Heart right ventricle (tissue), 16 donors: ENCODE data around the gene GRIK3. TPM values are rescaled to one million over a fixed set of nuclear protein-coding genes. Genes with fewer than 3 reads are reported as not detected.

Experiments used
- ATAC-seq, 8 donors: fragments of 200-7000 bp; cut with Tn5 transposase; one replicate each; pipeline ENCODE4 v1.9.1; 2020; ENCODE audit warnings: mild to moderate bottlenecking in 8 of 8, moderate library complexity in 8 of 8, moderate number of reproducible peaks in 1 of 8
- DNase-seq, 2 donors: peaks; one replicate each; pipeline ENCODE4 v3.0.0-alpha.2; 2020
- H3K27ac ChIP-seq, 10 donors: fragments of 200-600 bp; sonication (generic) in 2 of 10; one replicate each; pipeline versions ENCODE4 v1.5.0 to v1.8.0; 2020 to 2022; ENCODE audit warnings: mild to moderate bottlenecking in 3 of 10
- H3K27me3 ChIP-seq, 7 donors: fragments of 200-600 bp; one replicate each; pipeline ENCODE4 v1.8.0; 2021 to 2022; ENCODE audit warnings: mild to moderate bottlenecking in 2 of 7
- H3K36me3 ChIP-seq, 9 donors: fragments of 200-600 bp; sonication (generic) in 1 of 9; one replicate each; pipeline versions ENCODE4 v1.5.0 to v1.8.0; 2020 to 2022; ENCODE audit warnings: mild to moderate bottlenecking in 2 of 9
- H3K4me1 ChIP-seq, 9 donors: fragments of 200-600 bp; sonication (generic) in 1 of 9; one replicate each; pipeline versions ENCODE4 v1.5.0 to v1.8.0; 2020 to 2022; ENCODE audit warnings: mild to moderate bottlenecking in 4 of 9
- H3K4me3 ChIP-seq, 10 donors: fragments of 200-600 bp; sonication (generic) in 2 of 10; one replicate each; pipeline versions ENCODE4 v1.5.0 to v1.8.0; 2020 to 2022; ENCODE audit warnings: mild to moderate bottlenecking in 7 of 10, moderate library complexity in 2 of 10
- H3K9me3 ChIP-seq, 11 donors: fragments of 200-600 bp in 10 of 11; sonication (generic) in 2 of 11; one replicate each; pipeline versions ENCODE4 v1.5.0 to v1.8.0; 2013 to 2022; ENCODE audit warnings: mild to moderate bottlenecking in 2 of 11, control low read depth in 1 of 11, moderate library complexity in 1 of 11
- CTCF ChIP-seq, 9 donors: fragments of 200-600 bp; sonication (generic) in 2 of 9; IDR thresholded peaks; one replicate each; pipeline versions ENCODE4 v1.5.0 to v1.8.0; 2021 to 2022; ENCODE audit warnings: antibody characterized with exemption in 9 of 9, mild to moderate bottlenecking in 5 of 9, moderate library complexity in 1 of 9
- WGBS, 2 donors: extraction: QIAGEN DNeasy Blood & Tissue Kit; methylation state at CpG; one replicate each; pipeline ENCODE4 v1.1.7; 2013; ENCODE audit warnings: inconsistent platforms in 1 of 2; 5-methylcytosine and 5-hydroxymethylcytosine counted together
- intact Hi-C, 10 donors: fragments of 100-400 bp; cut with DNase I; formaldehyde crosslinking; loops; one replicate each; pipeline versions ENCODE4 v1.11.1 to v1.14.2; 2022
- polyA plus RNA-seq, 2 donors: library from polyadenylated mRNA; stranded (reverse); fragments of 200-250 nt; gene quantifications; one replicate each; pipeline ENCODE4 v1.2.3, GENCODE V29; 2013
- total RNA-seq, 10 donors: library from RNA; stranded (reverse); fragmentation: NEBNext Ultra II Directional in 3 of 10; extraction: Animal tissue kit (Norgen Biotek cat#: 25700) in 3 of 10; gene quantifications; one replicate each; pipeline versions ENCODE4 v1.2.1 to v1.2.4, GENCODE V29; 2021 to 2023
- donor health status: Arrhythmogenic right ventricular cardiomyopathy.
- donor health status: ischemic (EF 13 %, LVEDD 7.1; RV severe dilation, severe dysfunction).
- donor health status: healthy with polysubstance abuse.
- donor health status: DM: no; HTN: yes; CAD: no.
- donor health status: DM: no; HTN: no; CAD: no.
- donor health status: ischemic (EF 25% LVEDD 6.9; RV normal size, moderate dysfunction).
- donor health status: ischemic (EF 25% LVEDD 5.7; RV mildly dilated, moderate dysfunction).
- donor health status: healthy.
- donor health status: DM: yes; HTN: yes; CAD: no.
- donor health status: Ischemic cardiomyopathy.
- donor health status: ischemic (EF 35%, LVEDD 5.7; RV mildly dilated, moderate dysfunction).
- donor health status: nonischemic (EF 11% LVEDD 7.7; RV severe dilation, severe dysfunction).
- donor health status: DM: yes; HTN: yes; CAD: no.
- donor health status: PGD.
- donor health status: ischemic (EF 29% LVEDD 5.4; RV normal size, mild dysfunction).
- donor health status: nonischemic (EF 23%, LVEDD 6.1; RV moderate dilation, normal function).

Gene GRIK3
- total and polyA plus RNA-seq, 12 donors, result 0.10 to 1.1 (median 0.27) TPM

- DNase-seq, result no peak
- Histone ChIP-seq H3K9me3 (no peaks in the 10 kb centered on the region), H3K36me3 (no peaks in the 10 kb centered on the region), H3K27me3 (peaks cover 0 to 22% (median 9%) of the 10 kb centered on the region in 7 donors), H3K4me3 (no peak overlapping the region), H3K4me1 (peaks cover 0 to 5% (median 0%) of the 10 kb centered on the region in 9 donors), H3K27ac (no peak overlapping the region)
- WGBS, 2 donors, result 79 to 84% methylated on average over 3 of the region's 3 CpGs
- TF ChIP-seq CTCF (IDR thresholded peaks at IDR 0.05), result no peak
- no peak for ATAC-seq
- intact Hi-C loops, result no loop called here
Measured at GRCh38 chr1:36883315-36883949, 150.9 kb downstream of the GRIK3 start.

GRCh38 chr1:36882536-36883285 is 151.6 kb downstream of the GRIK3 start:
- peaks cover 0 to 5% (median 0%) of the 10 kb centered on the region in 9 donors for H3K4me1 ChIP-seq
- no peak overlapping the region for H3K4me3 ChIP-seq
- peaks cover 0 to 18% (median 13%) of the 10 kb centered on the region in 7 donors for H3K27me3 ChIP-seq
- ATAC-seq (no peak), DNase-seq (no peak)
- no peaks in the 10 kb centered on the region for H3K9me3 ChIP-seq
- no peaks in the 10 kb centered on the region for H3K36me3 ChIP-seq
- TF ChIP-seq CTCF (IDR thresholded peaks at IDR 0.05), result no peak
- no peak overlapping the region for H3K27ac ChIP-seq
- intact Hi-C loops, result no loop called here
- 91% methylated on average over 11 of the region's 11 CpGs for WGBS, 2 donors

- Histone ChIP-seq H3K4me3 (no peak overlapping the region), H3K36me3 (no peaks in the 10 kb centered on the region), H3K9me3 (no peaks in the 10 kb centered on the region), H3K27ac (no peak overlapping the region), H3K27me3 (peaks cover 0 to 23% (median 16%) of the 10 kb centered on the region in 7 donors), H3K4me1 (peaks cover 0 to 5% (median 0%) of the 10 kb centered on the region in 9 donors)
- intact Hi-C loops, result no loop called here
- DNase-seq (no peak), ATAC-seq (no peak)
- WGBS, 2 donors, result 86 to 87% methylated on average over 6 of the region's 6 CpGs
- TF ChIP-seq CTCF (IDR thresholded peaks at IDR 0.05), result no peak
Measured at GRCh38 chr1:36881541-36881940, 152.8 kb downstream of the GRIK3 start.

GRCh38 chr1:36881068-36881405 is 153.3 kb downstream of the GRIK3 start:
- ATAC-seq, result no peak
- WGBS, 2 donors, result 75 to 79% methylated on average over 3 of the region's 3 CpGs
- H3K36me3 ChIP-seq, result no peaks in the 10 kb centered on the region
- peaks cover 0 to 22% (median 17%) of the 10 kb centered on the region in 7 donors for H3K27me3 ChIP-seq
- no peak for DNase-seq
- intact Hi-C loops, result no loop called here
- H3K27ac ChIP-seq, result no peak overlapping the region
- no peak for TF ChIP-seq CTCF (IDR thresholded peaks at IDR 0.05)
- H3K4me1 ChIP-seq, result peaks cover 0 to under 1% (median 0%) of the 10 kb centered on the region in 9 donors
- H3K4me3 ChIP-seq, result no peak overlapping the region
- no peaks in the 10 kb centered on the region for H3K9me3 ChIP-seq
